Large intestine (tissue), 3 donors: Measurements from ENCODE around the gene C21orf58. TPM values are rescaled to one million over a fixed set of nuclear protein-coding genes. Genes with fewer than 3 reads are reported as not detected.

Experiments used
- DNase-seq, 2 donors: peaks; one replicate each; pipeline versions ENCODE4 v3.0.0 to v3.0.0-alpha.2; 2013
- H3K27ac ChIP-seq: one replicate; pipeline ENCODE4 v1.5.1; 2013; ENCODE audit warnings: low read length
- H3K27me3 ChIP-seq: 2 replicates; pipeline ENCODE4 v1.6.1; 2013; ENCODE audit warnings: low read length; ENCODE audit not compliant: control insufficient read depth, insufficient read depth
- H3K36me3 ChIP-seq: 2 replicates; pipeline ENCODE4 v1.6.1; 2013; ENCODE audit warnings: low read length; ENCODE audit not compliant: control insufficient read depth, insufficient read depth
- H3K4me1 ChIP-seq: one replicate; pipeline ENCODE4 v1.6.1; 2013; ENCODE audit warnings: low read length; ENCODE audit not compliant: control insufficient read depth, insufficient read depth
- H3K4me3 ChIP-seq: one replicate; pipeline ENCODE4 v1.5.1; 2013; ENCODE audit warnings: low read length
- H3K9me3 ChIP-seq: one replicate; pipeline ENCODE4 v1.6.1; 2013; ENCODE audit warnings: mild to moderate bottlenecking, low read depth, low read length, moderate library complexity; ENCODE audit not compliant: control insufficient read depth
- WGBS: methylation state at CpG from one replicate; pipeline ENCODE4 v1.1.5; 2013; ENCODE audit warnings: low lambda C conversion rate; ENCODE audit not compliant: insufficient coverage; 5-methylcytosine and 5-hydroxymethylcytosine counted together
- polyA plus RNA-seq: library from polyadenylated mRNA; unstranded; fragments of 120-200 nt; gene quantifications from one replicate; pipeline ENCODE4 v1.2.1, GENCODE V29; 2013

The C21orf58 gene
- polyA plus RNA-seq, 1 donor, result 8.7 TPM

- peaks cover 8% of the 10 kb centered on the region for H3K9me3 ChIP-seq
- peaks cover 20% of the 10 kb centered on the region for H3K36me3 ChIP-seq
- WGBS, result 80% methylated on average over 2 of the region's 29 CpGs
- no peak overlapping the region for H3K27ac ChIP-seq
- peaks cover 7% of the 10 kb centered on the region for H3K27me3 ChIP-seq
- peak; percentile 47 to 69 for DNase-seq
- H3K4me3 ChIP-seq, result no peak overlapping the region
- peaks cover 7% of the 10 kb centered on the region for H3K4me1 ChIP-seq
Measured at GRCh38 chr21:46295996-46296752, 27.5 kb downstream of the C21orf58 start.

- Histone ChIP-seq H3K4me1 (peaks cover 7% of the 10 kb centered on the region), H3K4me3 (no peak overlapping the region), H3K36me3 (peaks cover 17% of the 10 kb centered on the region), H3K27ac (no peak overlapping the region), H3K9me3 (peaks cover 8% of the 10 kb centered on the region), H3K27me3 (peaks cover 7% of the 10 kb centered on the region)
- no CpG with 5 or more reads among the region's 9 CpGs for WGBS
- no peak for DNase-seq
Measured at GRCh38 chr21:46295177-46295770, 28.4 kb downstream of the C21orf58 start.

- DNase-seq, result no peak
- WGBS, result no CpG with 5 or more reads among the region's 10 CpGs
- H3K27ac ChIP-seq, result no peak overlapping the region
Measured at GRCh38 chr21:46294647-46295176, 29.0 kb downstream of the C21orf58 start.

GRCh38 chr21:46291561-46291960 lies 32.1 kb downstream of the C21orf58 start:
- peaks cover 12% of the 10 kb centered on the region for H3K36me3 ChIP-seq
- no peak overlapping the region for H3K27ac ChIP-seq
- H3K4me1 ChIP-seq, result peaks cover 4% of the 10 kb centered on the region
- no peaks in the 10 kb centered on the region for H3K9me3 ChIP-seq
- no peaks in the 10 kb centered on the region for H3K27me3 ChIP-seq
- no peak for DNase-seq
- WGBS, result no CpG with 5 or more reads among the region's 2 CpGs
- H3K4me3 ChIP-seq, result no peak overlapping the region

More at GRCh38 chr21:46294647-46295176, 29.0 kb downstream of the C21orf58 start:
- peaks cover 7% of the 10 kb centered on the region for H3K27me3 ChIP-seq
- H3K4me1 ChIP-seq, result peaks cover 7% of the 10 kb centered on the region
- H3K4me3 ChIP-seq, result no peak overlapping the region
- peaks cover 8% of the 10 kb centered on the region for H3K9me3 ChIP-seq
- peaks cover 17% of the 10 kb centered on the region for H3K36me3 ChIP-seq

- Histone ChIP-seq H3K27me3 (no peaks in the 10 kb centered on the region), H3K36me3 (peaks cover 14% of the 10 kb centered on the region), H3K4me1 (peaks cover 7% of the 10 kb centered on the region), H3K27ac (no peak overlapping the region), H3K4me3 (no peak overlapping the region), H3K9me3 (no peaks in the 10 kb centered on the region)
- WGBS, result no CpG with 5 or more reads among the region's 6 CpGs
- DNase-seq, result no peak
Measured at GRCh38 chr21:46289655-46290179, 34.0 kb downstream of the C21orf58 start.

GRCh38 chr21:46287541-46287940 lies 36.1 kb downstream of the C21orf58 start:
- WGBS, result 100% methylated on average over 1 of the region's 10 CpGs
- Histone ChIP-seq H3K4me1 (peaks cover 16% of the 10 kb centered on the region), H3K27ac (no peak overlapping the region), H3K27me3 (no peaks in the 10 kb centered on the region), H3K36me3 (peaks cover 29% of the 10 kb centered on the region), H3K9me3 (no peaks in the 10 kb centered on the region), H3K4me3 (peak overlapping the region; percentile 72)
- no peak for DNase-seq

GRCh38 chr21:46286648-46287002 lies 37.0 kb downstream of the C21orf58 start:
- Histone ChIP-seq H3K9me3 (no peaks in the 10 kb centered on the region), H3K27me3 (no peaks in the 10 kb centered on the region), H3K36me3 (peaks cover 30% of the 10 kb centered on the region), H3K27ac (peak overlapping the region; percentile 95), H3K4me1 (peaks cover 16% of the 10 kb centered on the region), H3K4me3 (peak overlapping the region; percentile 72)
- DNase-seq, result no peak
- WGBS, result 0% methylated on average over 4 of the region's 16 CpGs

- Histone ChIP-seq H3K4me3 (peak within 1 kb of the TSS; percentile 72), H3K27me3 (no peaks in the 10 kb centered on the region), H3K4me1 (peaks cover 16% of the 10 kb centered on the region), H3K36me3 (peaks cover 30% of the 10 kb centered on the region), H3K9me3 (no peaks in the 10 kb centered on the region), H3K27ac (peak within 1 kb of the TSS; percentile 95)
- WGBS, result no CpG with 5 or more reads among the region's 105 CpGs
- peak; percentile 88 to 95 for DNase-seq
Measured at GRCh38 chr21:46285761-46286647, 37.7 kb downstream of the C21orf58 start, which contains the start of gene YBEY. Gene YBEY, plus strand, starts transcription at chr21:46286342. Its CDS starts 572 bp downstream, at chr21:46286914.

GRCh38 chr21:46285206-46285661 lies 38.4 kb downstream of the C21orf58 start, which contains the start of gene MCM3AP:
Gene MCM3AP, minus strand, starts transcription at chr21:46285611. Its CDS starts 325 bp downstream, at chr21:46285286.
- Histone ChIP-seq H3K36me3 (peaks cover 34% of the 10 kb centered on the region), H3K27ac (peak within 1 kb of the TSS; percentile 95), H3K9me3 (no peaks in the 10 kb centered on the region), H3K4me3 (peak within 1 kb of the TSS; percentile 72), H3K4me1 (peaks cover 16% of the 10 kb centered on the region), H3K27me3 (no peaks in the 10 kb centered on the region)
- WGBS, result 45% methylated on average over 5 of the region's 6 CpGs
- DNase-seq, result no peak
